ENCODE data around the gene DRG1.

GRCh38 chr22:31481129-31481528, 81.7 kb downstream of the DRG1 start:
- TF ChIP-seq CTCF (IDR thresholded peaks at IDR 0.05; ENCODE audit: poor library complexity, severe bottlenecking) (no peak), TAF1 (IDR thresholded peaks at IDR 0.05; ENCODE audit: low read depth) (no peak), EZH2 (IDR thresholded peaks at IDR 0.05; ENCODE audit: borderline replicate concordance, insufficient read depth, low read length, poor library complexity, severe bottlenecking) (no peak)
